ENCODE data around the gene PPM1J. TPM values are rescaled to one million over a fixed set of nuclear protein-coding genes. Genes with fewer than 3 reads are reported as not detected.

Gene PPM1J
- total RNA-seq, 1 donor from 2014 or later, result 5.2 TPM

DNA sequence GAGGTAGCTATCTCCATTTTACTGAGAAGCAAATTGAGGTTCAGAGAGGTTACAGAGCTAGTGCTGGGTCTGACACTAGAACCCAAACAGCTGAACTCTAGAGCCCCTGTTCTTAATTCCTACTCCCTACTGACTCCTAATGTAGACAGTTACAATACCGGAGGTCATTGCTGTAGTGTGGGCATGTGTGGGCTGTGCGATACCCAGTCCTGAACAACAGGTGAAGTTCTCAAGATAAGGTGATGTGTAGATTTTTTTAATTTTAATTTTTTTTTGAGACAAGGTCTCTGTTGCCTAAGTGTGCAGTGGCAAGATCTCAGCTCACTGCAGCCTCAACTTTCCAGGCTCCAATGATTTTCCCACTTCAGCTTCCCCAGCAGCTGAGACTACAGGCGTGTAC, 6.6 kb downstream of the PPM1J start:
- Histone ChIP-seq H3K79me2 (ENCODE audit: insufficient read depth, low read length) (peaks cover 34% of the 10 kb centered on the region), H3K9ac (ENCODE audit: low read length) (no peak overlapping the region), H3K4me3 (ENCODE audit: insufficient read depth, low read depth, low read length) (no peak overlapping the region), H3K36me3 (ENCODE audit: insufficient read depth, low read length) (peaks cover 3% of the 10 kb centered on the region), H3K4me1 (ENCODE audit: insufficient read depth, low read length) (peaks cover 28% of the 10 kb centered on the region), H3K27ac (ENCODE audit: low read depth, low read length) (no peak overlapping the region), H3K27me3 (ENCODE audit: insufficient read depth, low read length) (peaks cover 2% of the 10 kb centered on the region), H3K4me2 (ENCODE audit: low read length) (no peak overlapping the region), H2AFZ (ENCODE audit: low read depth, low read length) (no peak overlapping the region), H3K9me3 (ENCODE audit: insufficient read depth, low read depth, low read length) (no peaks in the 10 kb centered on the region), H4K20me1 (ENCODE audit: insufficient read depth, low read length) (peaks cover 25% of the 10 kb centered on the region)
- H3K4me3 Mint-ChIP-seq (ENCODE audit: unreplicated experiment), result no peak overlapping the region
- TF ChIP-seq EZH2 (IDR thresholded peaks at IDR 0.05; ENCODE audit: insufficient read depth, low read length), result no peak
- TF ChIP-seq, protein P1, sequence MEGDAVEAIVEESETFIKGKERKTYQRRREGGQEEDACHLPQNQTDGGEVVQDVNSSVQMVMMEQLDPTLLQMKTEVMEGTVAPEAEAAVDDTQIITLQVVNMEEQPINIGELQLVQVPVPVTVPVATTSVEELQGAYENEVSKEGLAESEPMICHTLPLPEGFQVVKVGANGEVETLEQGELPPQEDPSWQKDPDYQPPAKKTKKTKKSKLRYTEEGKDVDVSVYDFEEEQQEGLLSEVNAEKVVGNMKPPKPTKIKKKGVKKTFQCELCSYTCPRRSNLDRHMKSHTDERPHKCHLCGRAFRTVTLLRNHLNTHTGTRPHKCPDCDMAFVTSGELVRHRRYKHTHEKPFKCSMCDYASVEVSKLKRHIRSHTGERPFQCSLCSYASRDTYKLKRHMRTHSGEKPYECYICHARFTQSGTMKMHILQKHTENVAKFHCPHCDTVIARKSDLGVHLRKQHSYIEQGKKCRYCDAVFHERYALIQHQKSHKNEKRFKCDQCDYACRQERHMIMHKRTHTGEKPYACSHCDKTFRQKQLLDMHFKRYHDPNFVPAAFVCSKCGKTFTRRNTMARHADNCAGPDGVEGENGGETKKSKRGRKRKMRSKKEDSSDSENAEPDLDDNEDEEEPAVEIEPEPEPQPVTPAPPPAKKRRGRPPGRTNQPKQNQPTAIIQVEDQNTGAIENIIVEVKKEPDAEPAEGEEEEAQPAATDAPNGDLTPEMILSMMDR (IDR thresholded peaks at IDR 0.05; ENCODE audit: insufficient read depth, low read depth, low read length), result no peak
- H3K9me3 Mint-ChIP-seq (ENCODE audit: unreplicated experiment), result peaks cover 2% of the 10 kb centered on the region
- H3K4me1 Mint-ChIP-seq (ENCODE audit: low read depth, unreplicated experiment), result peaks cover 9% of the 10 kb centered on the region
- peaks cover 13% of the 10 kb centered on the region for H3K36me3 Mint-ChIP-seq (ENCODE audit: low read depth, unreplicated experiment)
- no peak overlapping the region for H3K27ac Mint-ChIP-seq (ENCODE audit: unreplicated experiment)
- peaks cover 4% of the 10 kb centered on the region for H3K27me3 Mint-ChIP-seq (ENCODE audit: low read depth, unreplicated experiment)
- DNase-seq (ENCODE audit: low read depth), result no peak
- no peak for FAIRE-seq

DNA sequence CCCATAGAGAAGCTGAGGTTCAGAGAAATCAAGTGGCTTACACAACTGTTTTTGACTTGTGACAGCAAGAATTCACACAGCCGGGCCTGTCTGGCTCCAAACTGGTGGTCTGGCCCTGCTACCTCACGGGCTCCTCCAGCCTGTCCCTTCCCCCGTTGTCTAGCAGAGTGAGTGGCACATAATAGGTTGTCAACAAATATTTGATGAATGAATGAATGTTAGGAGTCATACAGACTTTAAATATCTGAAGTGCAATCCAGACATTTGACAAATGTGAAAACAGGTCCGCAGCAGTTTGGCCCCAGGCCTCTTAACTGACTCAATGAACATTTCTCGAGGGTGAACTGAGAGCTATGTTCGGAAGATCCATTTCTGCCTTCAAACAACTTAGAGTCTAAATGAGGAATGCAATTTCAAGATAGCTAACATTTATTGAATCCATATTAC, 7.1 kb downstream of the PPM1J start:
- TF ChIP-seq EZH2 (IDR thresholded peaks at IDR 0.05; ENCODE audit: insufficient read depth, low read length), result no peak
- Histone ChIP-seq H3K9me3 (ENCODE audit: insufficient read depth, low read depth, low read length) (no peaks in the 10 kb centered on the region), H4K20me1 (ENCODE audit: insufficient read depth, low read length) (peaks cover 30% of the 10 kb centered on the region), H3K27ac (ENCODE audit: low read depth, low read length) (no peak overlapping the region), H3K4me3 (ENCODE audit: insufficient read depth, low read depth, low read length) (peak overlapping the region; percentile 85), H3K79me2 (ENCODE audit: insufficient read depth, low read length) (peaks cover 39% of the 10 kb centered on the region), H3K27me3 (ENCODE audit: insufficient read depth, low read length) (peaks cover 2% of the 10 kb centered on the region), H3K36me3 (ENCODE audit: insufficient read depth, low read length) (peaks cover 6% of the 10 kb centered on the region), H2AFZ (ENCODE audit: low read depth, low read length) (peak overlapping the region; percentile 16), H3K9ac (ENCODE audit: low read length) (peak overlapping the region; percentile 89), H3K4me2 (ENCODE audit: low read length) (peak overlapping the region; percentile 91), H3K4me1 (ENCODE audit: insufficient read depth, low read length) (peaks cover 31% of the 10 kb centered on the region)
- peak overlapping the region; percentile 86 for H3K4me3 Mint-ChIP-seq (ENCODE audit: unreplicated experiment)
- H3K27me3 Mint-ChIP-seq (ENCODE audit: low read depth, unreplicated experiment), result peaks cover 3% of the 10 kb centered on the region
- DNase-seq (ENCODE audit: low read depth) (no peak), FAIRE-seq (no peak)
- H3K9me3 Mint-ChIP-seq (ENCODE audit: unreplicated experiment), result peaks cover 2% of the 10 kb centered on the region
- H3K4me1 Mint-ChIP-seq (ENCODE audit: low read depth, unreplicated experiment), result peaks cover 12% of the 10 kb centered on the region
- peaks cover 12% of the 10 kb centered on the region for H3K36me3 Mint-ChIP-seq (ENCODE audit: low read depth, unreplicated experiment)
- H3K27ac Mint-ChIP-seq (ENCODE audit: unreplicated experiment), result peak overlapping the region; percentile 1

DNA sequence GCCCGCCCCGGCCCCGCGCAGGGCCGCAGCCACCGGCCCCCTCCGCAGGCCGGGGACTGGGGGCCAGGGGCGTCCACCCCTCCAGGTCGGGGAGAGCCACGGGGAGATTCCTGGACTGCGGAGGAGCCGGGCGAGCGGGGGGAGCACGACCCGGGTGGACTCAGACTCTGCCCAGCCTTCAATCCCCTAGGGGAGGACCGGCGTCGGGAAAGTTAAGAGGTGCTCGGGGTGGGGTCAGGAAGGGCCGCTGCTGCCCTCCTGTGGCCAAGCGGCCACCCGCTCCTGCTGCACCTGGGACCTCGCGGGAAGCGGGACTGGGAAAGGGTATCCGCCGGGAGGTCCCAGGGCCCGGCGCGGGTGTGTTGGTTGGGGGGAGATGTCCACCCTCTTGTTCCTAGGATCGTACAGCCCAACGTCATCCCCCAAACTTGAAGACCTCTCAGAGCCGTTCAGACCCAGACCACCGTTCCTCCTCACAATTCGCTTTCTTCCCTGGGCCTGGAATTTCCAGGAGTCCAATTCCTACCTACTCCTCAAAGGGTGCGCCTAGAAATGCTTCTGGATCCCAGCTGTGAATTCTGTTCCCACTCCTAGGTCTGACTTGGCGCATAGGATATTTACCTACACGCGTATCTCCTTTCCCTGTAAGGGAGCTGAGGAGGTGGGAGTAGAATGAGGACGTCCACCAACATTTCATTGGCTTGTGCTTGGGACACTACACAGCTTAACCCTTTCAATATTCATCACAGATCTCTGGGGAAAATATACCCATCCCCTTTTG, 7.7 kb downstream of the PPM1J start:
- Histone ChIP-seq H3K4me3 (ENCODE audit: insufficient read depth, low read depth, low read length) (peak overlapping the region; percentile 85), H3K79me2 (ENCODE audit: insufficient read depth, low read length) (peaks cover 45% of the 10 kb centered on the region), H3K4me2 (ENCODE audit: low read length) (peak overlapping the region; percentile 91), H3K36me3 (ENCODE audit: insufficient read depth, low read length) (peaks cover 6% of the 10 kb centered on the region), H3K4me1 (ENCODE audit: insufficient read depth, low read length) (peaks cover 37% of the 10 kb centered on the region), H3K27ac (ENCODE audit: low read depth, low read length) (peak overlapping the region; percentile 40), H2AFZ (ENCODE audit: low read depth, low read length) (peak overlapping the region; percentile 77), H4K20me1 (ENCODE audit: insufficient read depth, low read length) (peaks cover 36% of the 10 kb centered on the region), H3K9ac (ENCODE audit: low read length) (peak overlapping the region; percentile 89), H3K9me3 (ENCODE audit: insufficient read depth, low read depth, low read length) (no peaks in the 10 kb centered on the region), H3K27me3 (ENCODE audit: insufficient read depth, low read length) (peaks cover 2% of the 10 kb centered on the region)
- Mint-ChIP-seq H3K4me1 (ENCODE audit: low read depth, unreplicated experiment) (peaks cover 19% of the 10 kb centered on the region), H3K4me3 (ENCODE audit: unreplicated experiment) (peak overlapping the region; percentile 86), H3K36me3 (ENCODE audit: low read depth, unreplicated experiment) (peaks cover 11% of the 10 kb centered on the region), H3K9me3 (ENCODE audit: unreplicated experiment) (peaks cover 2% of the 10 kb centered on the region), H3K27ac (ENCODE audit: unreplicated experiment) (peak overlapping the region; percentile 60), H3K27me3 (ENCODE audit: low read depth, unreplicated experiment) (peaks cover 3% of the 10 kb centered on the region)
- peak; percentile 75 for DNase-seq (ENCODE audit: low read depth)
- no peak for FAIRE-seq
- TF ChIP-seq EZH2 (IDR thresholded peaks at IDR 0.05; ENCODE audit: insufficient read depth, low read length), result no peak
- TF ChIP-seq, protein P1 (IDR thresholded peaks at IDR 0.05; ENCODE audit: insufficient read depth, low read depth, low read length), result peak; percentile 60
